ENCODE data around the gene PKDCC. TPM values are rescaled to one million over a fixed set of nuclear protein-coding genes. Genes with fewer than 3 reads are reported as not detected.
"Not testable (repeated sequence)": the region's sequence is repeated elsewhere in the genome, so short reads cannot be mapped to it uniquely, and the experiment has no call there.

The PKDCC gene
- total RNA-seq, 1 donor from 2014 or later: 128 TPM

DNA sequence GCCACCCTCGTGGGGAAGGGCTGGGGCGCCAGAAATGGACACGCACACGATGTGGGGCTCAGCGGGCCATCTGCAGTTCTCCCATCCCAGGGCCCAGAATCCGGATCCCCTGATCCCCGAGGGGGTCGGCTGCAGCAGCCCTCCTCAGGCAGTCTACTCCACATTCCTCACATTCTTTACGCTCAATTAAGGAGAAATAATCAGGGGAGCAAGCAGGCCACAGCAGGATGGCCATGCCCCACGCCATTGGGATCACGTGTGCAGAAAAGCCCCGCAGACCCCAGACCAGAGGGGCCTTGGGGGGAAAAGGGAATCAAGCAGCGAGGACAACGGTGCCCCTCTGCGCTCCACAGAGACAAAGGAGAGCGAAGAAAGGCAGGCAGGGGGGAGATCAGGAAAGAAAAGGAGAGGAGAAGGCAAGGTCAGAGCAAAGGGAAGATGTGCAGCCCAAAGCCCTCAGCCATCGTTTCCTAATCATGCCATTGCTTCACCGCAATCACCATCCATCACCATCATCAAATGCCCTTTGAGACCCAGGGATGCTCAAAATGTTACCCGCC lies 17.5 kb upstream of the PKDCC start:
- DNase-seq (ENCODE audit: low spot score): no peak

GRCh38 chr2:42030829-42031228 lies 17.0 kb upstream of the PKDCC start:
- no peak for DNase-seq (ENCODE audit: low spot score)

GRCh38 chr2:42031281-42032223 lies 16.3 kb upstream of the PKDCC start:
- no peak for DNase-seq (ENCODE audit: low spot score)

GRCh38 chr2:42032224-42032620 lies 15.6 kb upstream of the PKDCC start:
- DNase-seq (ENCODE audit: low spot score): no peak

GRCh38 chr2:42032745-42033144 lies 15.1 kb upstream of the PKDCC start:
- no peak for DNase-seq (ENCODE audit: low spot score)

DNA sequence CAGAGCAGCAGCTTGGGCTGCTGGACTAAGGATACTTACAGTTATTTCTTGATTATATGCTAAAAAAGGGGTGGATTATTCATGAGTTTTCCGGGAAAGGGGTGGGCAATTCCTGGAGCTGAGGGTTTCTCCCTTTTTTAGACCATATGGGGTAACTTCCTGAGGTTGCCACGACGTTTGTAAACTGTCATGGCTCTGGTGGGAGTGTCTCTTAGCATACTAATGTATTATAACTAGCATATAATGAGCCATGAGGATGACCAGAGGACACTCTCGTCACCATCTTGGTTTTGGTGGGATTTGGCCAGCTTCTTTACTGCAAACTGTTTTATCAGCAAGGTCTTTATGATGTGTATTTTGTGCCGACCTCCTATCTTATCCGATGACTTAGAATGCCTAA lies 13.7 kb upstream of the PKDCC start:
- DNase-seq (ENCODE audit: low spot score): not testable (repeated sequence)

DNA sequence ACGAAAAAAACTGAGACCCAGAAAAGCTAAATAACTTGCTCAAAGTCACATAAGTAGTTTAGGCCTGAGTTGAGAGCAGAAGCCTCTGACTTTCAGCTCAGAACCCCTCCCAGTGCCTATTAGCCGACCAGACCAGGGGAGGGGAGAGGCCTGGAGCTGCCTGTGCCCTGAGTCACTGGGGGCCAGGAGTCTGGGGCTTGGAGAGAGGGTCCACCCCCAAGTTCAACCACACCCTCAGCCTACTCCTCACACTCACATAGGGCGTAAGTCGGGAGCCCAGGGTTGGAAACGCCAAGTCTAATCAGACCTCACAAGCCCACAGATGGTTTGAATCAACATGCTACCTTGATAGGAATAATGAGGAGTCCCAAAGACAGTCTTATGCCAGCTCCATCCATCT lies 12.6 kb upstream of the PKDCC start:
- no peak for DNase-seq (ENCODE audit: low spot score)

- peak; percentile 25 for DNase-seq (ENCODE audit: low spot score)
Observed at GRCh38 chr2:42036413-42036812, 11.4 kb upstream of the PKDCC start.

- no peak for DNase-seq (ENCODE audit: low spot score)
Observed at GRCh38 chr2:42036940-42037339, 10.9 kb upstream of the PKDCC start.

DNA sequence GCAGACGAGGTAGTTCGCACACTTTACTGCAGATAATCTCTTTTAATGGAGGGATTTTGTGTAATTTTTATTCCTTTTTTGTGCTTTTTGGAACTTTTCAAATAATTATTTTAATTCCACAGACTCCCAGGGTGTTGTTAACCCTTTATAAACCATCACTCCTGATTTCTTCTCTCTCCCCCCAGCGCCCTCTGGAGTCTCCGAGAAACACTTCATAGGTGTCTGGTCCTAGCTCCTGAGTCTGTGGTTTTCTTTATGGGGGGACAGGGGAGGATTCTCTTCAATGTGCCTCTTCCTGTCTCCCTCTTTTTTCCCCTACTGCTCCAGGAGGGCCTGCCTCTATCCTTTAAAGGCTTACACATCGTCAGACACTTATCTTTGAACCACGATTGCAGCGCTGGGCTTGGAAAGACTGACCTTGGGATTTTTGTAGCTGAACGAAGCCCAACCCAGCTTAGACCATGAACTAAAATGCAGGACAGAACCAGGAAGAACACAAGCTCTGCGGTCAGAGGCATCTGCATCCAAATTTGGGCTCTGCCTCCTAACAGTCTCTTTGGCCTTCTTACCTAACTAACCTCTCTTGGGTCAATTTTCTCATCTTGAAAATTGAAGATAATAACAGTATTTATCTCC lies 7.1 kb upstream of the PKDCC start:
- no peak for DNase-seq (ENCODE audit: low spot score)

DNA sequence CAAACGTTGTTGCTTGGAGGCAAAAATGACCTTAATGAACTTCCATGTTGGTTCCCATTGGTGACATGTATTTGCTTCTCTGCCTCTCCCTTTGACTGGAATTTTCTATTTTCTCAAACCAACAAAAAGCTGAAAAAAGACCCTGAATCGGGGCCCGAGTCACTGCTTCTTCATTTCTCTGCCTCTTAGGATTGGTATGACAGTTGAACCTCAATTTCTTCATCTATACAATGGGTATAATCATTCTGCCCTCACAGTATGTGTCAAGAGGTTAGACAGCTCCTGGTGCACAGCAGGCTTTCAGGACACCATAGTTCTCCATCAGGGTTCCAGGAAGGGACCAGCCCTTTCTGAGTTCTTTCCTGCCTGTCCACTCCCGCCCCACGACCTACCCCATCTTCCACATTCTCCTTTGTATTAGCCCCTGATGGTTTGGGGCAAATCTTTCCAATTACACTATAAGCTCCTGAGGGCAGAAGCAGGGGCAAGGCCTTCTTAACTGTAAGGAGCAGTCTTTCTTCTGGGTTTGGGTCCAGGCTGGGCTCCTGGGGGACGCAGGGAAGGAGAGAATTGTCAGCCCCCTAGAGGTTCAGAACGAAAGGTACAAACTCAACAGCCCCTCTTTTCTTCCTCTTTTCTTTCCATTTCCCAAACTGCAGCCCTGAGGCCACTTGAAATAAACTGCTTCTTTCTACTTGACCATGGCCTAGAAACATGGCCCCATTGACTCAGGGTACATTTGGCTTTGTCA lies 6.3 kb upstream of the PKDCC start:
- no peak for DNase-seq (ENCODE audit: low spot score)

- DNase-seq (ENCODE audit: low spot score): no peak
Observed at GRCh38 chr2:42042631-42043355, 5.0 kb upstream of the PKDCC start.

- no peak for DNase-seq (ENCODE audit: low spot score)
Observed at GRCh38 chr2:42043789-42044394, 3.9 kb upstream of the PKDCC start.

GRCh38 chr2:42044939-42045338 lies 2.9 kb upstream of the PKDCC start:
- no peak for DNase-seq (ENCODE audit: low spot score)

- no peak for DNase-seq (ENCODE audit: low spot score)
Observed at GRCh38 chr2:42045352-42045751, 2.5 kb upstream of the PKDCC start.

DNA sequence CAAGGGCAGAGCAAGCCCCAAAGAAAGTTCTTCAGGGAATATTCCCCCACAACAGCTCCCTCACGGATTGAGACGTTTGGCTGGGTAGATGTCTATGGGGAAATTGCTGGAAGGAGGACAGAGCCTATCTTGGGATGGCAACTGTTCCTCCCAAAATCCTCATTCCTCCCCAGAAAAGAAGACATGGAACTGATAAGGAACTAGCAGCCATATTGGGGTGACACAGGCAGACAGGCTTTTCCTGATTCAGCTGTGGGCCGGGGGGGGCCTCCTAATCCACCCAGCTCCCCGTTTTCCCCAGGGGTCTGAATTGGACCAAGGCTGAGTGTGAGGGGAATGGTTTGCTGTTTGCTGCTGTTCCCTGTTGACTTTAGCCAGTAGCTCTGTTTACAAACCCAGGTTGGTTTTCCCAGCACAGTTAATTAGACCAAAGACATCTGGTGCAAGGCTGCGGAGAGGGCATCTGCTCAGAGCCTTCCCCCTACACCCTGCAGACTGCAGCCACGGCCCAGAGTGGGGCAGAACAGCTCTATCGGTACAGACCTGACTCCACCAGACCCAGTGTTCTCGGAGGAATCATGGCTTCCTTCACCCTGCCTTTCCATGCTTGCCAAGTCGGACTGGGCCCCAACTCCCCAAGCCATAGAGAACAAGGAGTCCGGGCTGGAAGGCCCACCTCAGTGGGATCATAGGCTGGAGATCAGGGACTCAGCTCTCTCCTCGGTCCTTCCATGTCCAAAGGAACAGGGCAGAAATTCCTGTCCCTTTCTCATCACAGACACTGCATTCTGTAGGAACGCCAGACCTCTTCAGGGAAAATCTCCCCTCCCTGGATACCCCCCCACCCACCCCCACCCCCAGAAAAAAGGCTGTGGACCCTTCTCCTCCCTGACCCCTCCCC lies 1.7 kb upstream of the PKDCC start:
- DNase-seq (ENCODE audit: low spot score): no peak

GRCh38 chr2:42046819-42047487 lies 868 bp upstream of the PKDCC start:
- DNase-seq (ENCODE audit: low spot score): no peak

DNA sequence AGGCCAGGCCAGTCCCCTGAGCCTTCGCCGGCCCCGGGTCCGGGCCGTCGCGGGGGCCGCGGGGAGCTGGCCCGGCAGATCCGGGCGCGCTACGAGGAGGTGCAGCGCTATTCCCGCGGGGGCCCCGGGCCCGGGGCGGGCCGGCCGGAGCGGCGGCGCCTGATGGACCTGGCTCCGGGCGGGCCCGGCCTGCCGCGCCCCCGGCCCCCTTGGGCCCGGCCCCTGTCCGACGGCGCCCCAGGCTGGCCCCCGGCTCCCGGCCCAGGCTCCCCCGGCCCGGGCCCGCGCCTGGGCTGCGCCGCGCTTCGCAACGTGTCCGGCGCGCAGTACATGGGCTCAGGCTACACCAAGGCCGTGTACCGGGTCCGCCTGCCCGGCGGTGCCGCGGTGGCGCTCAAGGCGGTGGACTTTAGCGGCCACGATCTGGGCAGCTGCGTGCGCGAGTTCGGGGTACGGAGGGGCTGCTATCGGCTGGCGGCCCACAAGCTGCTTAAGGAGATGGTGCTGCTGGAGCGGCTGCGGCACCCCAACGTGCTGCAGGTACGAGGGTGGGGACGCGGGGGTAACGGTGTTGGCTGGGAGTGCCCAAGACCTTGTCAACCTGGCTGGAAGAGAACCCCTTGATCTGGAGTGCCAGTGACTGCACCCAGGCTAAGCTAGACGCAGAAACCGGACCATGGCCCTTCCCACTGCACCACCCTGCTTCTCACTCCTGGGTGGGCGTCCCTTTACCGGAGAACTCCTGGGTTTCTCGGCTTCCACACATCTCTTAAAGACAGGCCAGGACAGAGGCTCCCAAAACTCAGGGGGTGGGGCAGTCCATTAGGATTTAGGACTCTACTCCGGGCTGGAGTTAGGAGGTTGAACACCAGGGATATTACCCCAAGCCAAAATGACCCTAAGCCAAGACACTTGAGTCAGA lies 739 bp downstream of the PKDCC start:
- no peak for DNase-seq (ENCODE audit: low spot score)

All from mucosa of gallbladder (tissue), 1 donor.